Muscle layer of duodenum (tissue), 2 donors: ENCODE measurements around the gene BCL2.

Experiments used
- H3K27ac ChIP-seq: one replicate; pipeline ENCODE4 v1.7.0; 2013; ENCODE audit warnings: mild to moderate bottlenecking, low read length
- H3K27me3 ChIP-seq: one replicate; pipeline ENCODE4 v1.7.0; 2013; ENCODE audit warnings: low read depth, mild to moderate bottlenecking, control low read depth, low read length
- H3K36me3 ChIP-seq, 2 donors: one replicate each; pipeline ENCODE4 v1.7.0; 2013; ENCODE audit warnings: low read length in 2 of 2, control low read depth in 1 of 2, mild to moderate bottlenecking in 1 of 2; ENCODE audit not compliant: insufficient read depth in 2 of 2, control insufficient read depth in 1 of 2
- H3K4me1 ChIP-seq, 2 donors: one replicate each; pipeline ENCODE4 v1.7.0; 2013; ENCODE audit warnings: low read length in 2 of 2, mild to moderate bottlenecking in 2 of 2, control low read depth in 1 of 2, moderate library complexity in 1 of 2; ENCODE audit not compliant: insufficient read depth in 2 of 2, control insufficient read depth in 1 of 2
- H3K4me3 ChIP-seq, 2 donors: one replicate each; pipeline ENCODE4 v1.7.0; 2013; ENCODE audit warnings: low read length in 2 of 2, low read depth in 1 of 2, mild to moderate bottlenecking in 1 of 2
- H3K9me3 ChIP-seq, 2 donors: one replicate each; pipeline ENCODE4 v1.7.0; 2013; ENCODE audit warnings: low read length in 2 of 2, control low read depth in 1 of 2, mild to moderate bottlenecking in 1 of 2; ENCODE audit not compliant: control insufficient read depth in 1 of 2
- donor health status: healthy.

The BCL2 gene

DNA sequence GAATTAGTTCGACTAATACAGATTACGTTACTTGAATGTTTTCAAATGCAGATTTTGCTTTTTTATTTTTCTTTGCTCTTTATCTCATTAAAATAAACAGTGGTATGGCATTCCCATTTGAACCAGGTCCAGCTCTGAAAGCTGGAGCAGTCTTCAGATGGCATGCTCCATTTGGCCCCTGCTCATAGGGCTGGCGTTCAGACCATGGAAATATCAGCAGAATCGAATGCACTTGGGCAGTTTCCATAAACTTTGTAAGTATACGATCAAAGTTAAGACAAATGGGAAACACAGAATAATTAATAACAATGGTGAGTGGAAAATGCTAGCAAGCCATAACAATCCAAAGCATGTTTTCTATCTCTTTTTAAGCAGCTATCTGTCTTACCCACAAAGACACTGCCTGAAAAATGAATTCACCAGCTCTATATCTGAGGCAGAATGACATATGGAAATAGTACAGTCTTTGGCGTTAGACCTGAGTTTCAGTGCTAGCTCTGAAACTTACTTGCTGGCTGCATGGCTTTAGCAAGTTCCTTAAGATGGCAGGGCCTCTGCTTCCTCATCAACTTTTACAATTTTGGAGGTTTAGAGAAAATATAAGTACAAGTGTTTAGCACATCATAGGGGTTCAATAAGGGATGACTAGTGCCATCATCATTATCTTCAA, 131.6 kb downstream of the BCL2 start:
- Histone ChIP-seq H3K4me3 (no peak overlapping the region), H3K27me3 (no peaks in the 10 kb centered on the region), H3K36me3 (no peaks in the 10 kb centered on the region), H3K27ac (no peak overlapping the region), H3K4me1 (peaks cover 14 to 31% of the 10 kb centered on the region in 2 donors), H3K9me3 (no peaks in the 10 kb centered on the region)

DNA sequence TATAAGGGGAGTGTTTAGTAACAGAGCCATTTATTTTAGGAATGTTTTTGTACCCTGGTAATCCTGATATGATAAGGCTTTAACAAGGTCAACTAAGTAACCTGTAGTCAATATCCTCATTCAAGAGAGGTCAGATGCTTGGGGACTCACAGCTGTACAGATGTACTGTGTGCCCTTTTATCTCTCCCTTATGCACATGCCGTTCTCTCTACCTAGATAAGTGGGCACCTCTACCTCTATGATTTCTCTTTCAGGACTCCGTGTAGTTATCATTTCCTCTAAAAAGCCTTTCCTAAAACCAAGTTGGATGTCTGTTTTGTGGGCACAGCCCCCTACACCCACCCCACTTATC, 132.4 kb downstream of the BCL2 start:
- Histone ChIP-seq H3K27ac (no peak overlapping the region), H3K4me1 (peaks cover 14 to 38% of the 10 kb centered on the region in 2 donors), H3K4me3 (no peak overlapping the region), H3K27me3 (no peaks in the 10 kb centered on the region), H3K9me3 (no peaks in the 10 kb centered on the region), H3K36me3 (no peaks in the 10 kb centered on the region)

DNA sequence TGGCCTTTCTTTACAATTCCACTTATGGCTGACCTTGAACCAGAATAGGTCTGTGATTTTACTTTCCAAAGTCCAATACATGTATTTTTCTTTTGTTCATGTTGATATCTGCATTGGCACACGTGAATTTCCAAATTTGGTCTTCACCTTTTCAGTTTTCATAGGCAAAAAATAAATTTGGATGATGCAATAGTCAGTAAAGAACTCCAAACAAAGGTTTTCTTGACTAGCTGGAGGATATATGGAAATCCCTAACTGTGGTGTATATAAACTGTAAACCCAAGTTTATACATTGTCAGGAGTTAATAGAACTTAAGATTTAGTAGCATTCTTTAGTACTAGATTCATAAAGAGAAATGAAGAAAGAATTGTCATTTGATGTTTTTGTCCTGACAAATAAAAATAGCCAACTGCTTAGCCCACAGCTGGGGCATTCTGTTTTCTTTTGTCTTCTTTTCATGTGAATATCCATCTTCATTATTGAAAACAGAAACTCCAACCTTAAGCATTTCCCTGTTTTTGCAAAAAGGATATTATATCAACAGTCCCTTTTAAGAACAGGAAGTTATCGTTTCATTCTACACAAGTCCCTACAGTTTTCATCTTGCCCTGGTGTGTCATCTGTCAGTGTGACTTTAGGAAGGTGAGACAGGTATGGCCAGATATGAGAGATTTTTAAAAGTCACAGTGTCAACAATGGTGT, 132.9 kb downstream of the BCL2 start:
- Histone ChIP-seq H3K4me1 (peaks cover 14 to 44% of the 10 kb centered on the region in 2 donors), H3K9me3 (no peaks in the 10 kb centered on the region)

DNA sequence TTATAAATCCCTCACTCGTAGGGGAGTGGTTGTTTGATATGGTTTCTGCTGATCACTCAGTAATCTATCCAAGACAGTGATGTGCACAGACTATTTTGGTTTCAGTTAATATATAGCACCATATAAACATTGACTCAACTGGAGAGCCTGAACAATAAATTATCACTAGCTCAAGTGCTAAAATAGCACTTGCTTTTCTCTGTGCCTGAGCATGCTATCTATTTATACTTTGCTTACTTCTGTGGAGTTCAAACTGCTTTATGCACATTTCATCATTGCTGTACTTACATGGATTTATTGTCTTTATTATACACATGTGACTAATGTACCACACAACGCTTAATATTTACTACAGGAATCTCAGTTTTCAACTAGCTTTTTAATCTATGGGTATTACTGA, 133.6 kb downstream of the BCL2 start:
- no peaks in the 10 kb centered on the region for H3K27me3 ChIP-seq
- no peaks in the 10 kb centered on the region for H3K9me3 ChIP-seq
- no peak overlapping the region for H3K4me3 ChIP-seq
- peaks cover 14 to 51% of the 10 kb centered on the region in 2 donors for H3K4me1 ChIP-seq
- H3K27ac ChIP-seq, result no peak overlapping the region
- H3K36me3 ChIP-seq, result no peaks in the 10 kb centered on the region

More for the DNA sequence above, 132.9 kb downstream of the BCL2 start:
- Histone ChIP-seq H3K4me3 (no peak overlapping the region), H3K27me3 (no peaks in the 10 kb centered on the region), H3K27ac (no peak overlapping the region), H3K36me3 (no peaks in the 10 kb centered on the region)

DNA sequence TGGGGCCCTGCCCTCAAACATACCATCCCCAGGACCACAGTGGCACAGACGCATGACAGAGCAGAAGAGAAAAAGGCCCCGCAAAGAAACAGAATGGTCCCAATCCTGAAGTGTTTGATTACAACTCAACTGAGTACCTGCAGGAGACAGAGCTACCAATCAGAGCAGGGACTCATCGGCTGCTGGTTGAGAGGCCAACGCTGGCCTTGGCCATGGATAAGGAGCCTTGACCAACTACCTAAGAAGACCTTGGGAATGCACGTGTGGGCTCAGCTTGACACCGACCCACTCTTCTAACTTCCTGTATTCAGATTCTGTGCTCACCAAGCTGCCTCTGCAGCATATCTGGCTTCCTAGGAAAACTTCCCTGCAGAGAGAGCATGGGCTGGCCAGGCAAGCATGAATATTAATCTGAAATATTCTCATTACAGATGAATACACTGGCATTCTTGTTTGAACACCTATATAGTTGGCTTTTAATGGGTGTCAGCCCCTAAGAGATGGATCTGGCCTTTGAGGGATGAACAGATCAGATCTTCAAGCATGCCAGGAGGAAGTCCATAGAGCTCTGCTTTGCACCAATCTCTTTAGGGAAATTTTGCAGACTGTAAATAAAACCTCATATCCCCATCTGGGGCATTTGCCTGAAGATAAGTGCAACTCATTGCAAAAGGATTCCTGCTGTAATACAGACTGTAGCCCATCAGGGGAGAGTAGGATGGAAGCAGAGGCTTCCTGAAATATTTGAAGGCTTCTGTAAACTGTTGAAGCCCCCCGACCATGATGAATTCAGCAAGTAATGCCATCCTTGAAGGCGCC, 135.4 kb downstream of the BCL2 start:
- Histone ChIP-seq H3K9me3 (no peaks in the 10 kb centered on the region), H3K4me3 (no peak overlapping the region), H3K27me3 (no peaks in the 10 kb centered on the region), H3K4me1 (peaks cover 17 to 58% of the 10 kb centered on the region in 2 donors), H3K27ac (no peak overlapping the region), H3K36me3 (no peaks in the 10 kb centered on the region)

DNA sequence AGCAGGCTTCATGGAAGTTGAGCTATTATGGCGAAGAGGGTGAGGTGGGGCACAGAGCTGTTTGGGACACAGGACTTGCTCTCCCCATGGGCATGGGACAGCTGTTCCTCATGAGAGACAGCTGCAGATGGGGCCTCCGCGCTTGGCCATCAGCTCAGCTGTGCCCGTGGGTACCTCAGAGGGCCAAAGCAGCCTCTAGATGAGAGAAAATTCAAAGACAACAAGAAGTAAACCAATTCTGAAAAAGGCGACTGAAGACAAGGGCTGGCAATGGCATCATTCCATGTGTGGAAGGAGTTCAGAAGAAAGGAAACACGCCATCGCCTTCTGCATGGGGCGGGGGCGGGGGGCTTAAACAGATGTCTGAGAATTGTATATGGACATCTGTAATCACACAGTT, 136.2 kb downstream of the BCL2 start:
- Histone ChIP-seq H3K36me3 (no peaks in the 10 kb centered on the region), H3K4me1 (peaks cover 23 to 65% of the 10 kb centered on the region in 2 donors), H3K27me3 (no peaks in the 10 kb centered on the region), H3K4me3 (no peak overlapping the region), H3K9me3 (no peaks in the 10 kb centered on the region), H3K27ac (no peak overlapping the region)

DNA sequence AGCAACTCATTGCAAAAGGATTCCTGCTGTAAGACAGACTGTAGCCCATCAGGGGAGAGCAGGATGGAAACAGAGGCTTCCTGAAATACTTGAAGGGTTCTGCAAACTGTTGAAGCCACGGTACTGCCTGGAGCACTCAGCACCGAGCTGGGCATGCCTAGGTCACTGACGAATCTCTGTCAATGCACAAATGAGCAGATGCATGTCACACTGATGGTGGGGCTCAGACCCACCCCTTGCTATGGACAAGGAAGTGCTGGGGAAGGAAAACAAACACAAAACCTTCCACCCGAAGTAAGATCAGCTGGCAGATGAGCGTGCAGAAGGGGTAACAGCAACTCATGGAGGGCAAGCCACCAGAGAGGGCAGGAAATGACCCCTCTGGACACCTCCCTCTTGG, 136.7 kb downstream of the BCL2 start:
- Histone ChIP-seq H3K36me3 (no peaks in the 10 kb centered on the region), H3K27ac (no peak overlapping the region), H3K4me1 (peaks cover 19 to 69% of the 10 kb centered on the region in 2 donors)

DNA sequence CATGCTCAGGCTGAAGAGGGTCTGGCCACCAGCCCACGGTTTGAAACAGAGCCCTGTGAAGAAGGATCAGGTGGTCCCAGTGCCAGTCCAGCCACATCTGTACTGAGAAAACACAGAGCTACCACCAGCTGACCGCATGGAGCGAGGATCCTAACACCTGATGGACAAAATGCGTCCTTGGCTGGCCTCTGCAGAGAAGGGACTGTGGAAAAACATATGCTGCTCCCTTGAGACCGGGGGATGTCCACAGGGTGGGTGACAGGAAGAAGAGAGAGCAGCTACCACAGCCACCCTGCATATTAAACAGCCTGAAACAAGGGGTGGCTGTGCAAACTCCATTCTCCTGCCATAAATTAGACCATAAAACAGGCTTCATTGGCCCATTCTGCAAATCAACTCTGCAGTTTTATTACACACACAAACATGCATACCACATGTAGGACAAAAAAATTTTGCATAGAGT, 137.2 kb downstream of the BCL2 start:
- H3K36me3 ChIP-seq, result no peaks in the 10 kb centered on the region
- H3K27me3 ChIP-seq, result no peaks in the 10 kb centered on the region
- peaks cover 14 to 69% of the 10 kb centered on the region in 2 donors for H3K4me1 ChIP-seq
- no peak overlapping the region for H3K27ac ChIP-seq
- no peak overlapping the region for H3K4me3 ChIP-seq
- H3K9me3 ChIP-seq, result no peaks in the 10 kb centered on the region

More for the DNA sequence above, 136.7 kb downstream of the BCL2 start:
- Histone ChIP-seq H3K9me3 (no peaks in the 10 kb centered on the region), H3K4me3 (no peak overlapping the region), H3K27me3 (no peaks in the 10 kb centered on the region)

DNA sequence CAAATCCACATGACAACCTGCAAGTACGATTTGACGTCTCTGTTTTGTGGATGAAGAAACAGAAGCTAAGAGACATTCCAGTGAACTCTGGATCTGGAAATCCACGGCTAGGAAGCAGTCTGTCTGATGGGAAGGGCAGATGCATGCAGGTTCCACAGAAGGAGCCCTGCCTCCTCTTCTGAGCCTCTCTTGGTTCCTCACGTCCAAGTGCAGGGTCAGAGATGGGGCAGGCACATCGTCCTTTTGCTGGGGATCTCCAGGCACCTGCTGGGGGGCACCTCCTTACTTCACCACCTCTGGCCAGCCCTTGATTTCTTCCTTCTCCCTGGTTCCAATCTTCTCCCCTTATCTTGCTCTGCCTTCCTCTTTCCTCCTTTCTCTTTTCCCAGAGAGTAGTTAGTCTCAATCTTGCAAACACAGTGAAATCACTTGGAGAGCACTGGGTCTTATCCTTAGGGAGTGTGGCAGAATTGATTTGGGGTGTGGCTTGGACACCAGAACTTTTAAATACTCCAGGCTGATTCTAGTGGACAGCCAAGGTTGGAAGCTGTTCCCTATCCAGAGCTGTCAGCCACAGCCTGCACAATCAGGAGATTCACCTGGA, 137.8 kb downstream of the BCL2 start:
- Histone ChIP-seq H3K36me3 (no peaks in the 10 kb centered on the region), H3K9me3 (no peaks in the 10 kb centered on the region), H3K4me1 (peaks cover 9 to 65% of the 10 kb centered on the region in 2 donors), H3K27ac (no peak overlapping the region), H3K27me3 (no peaks in the 10 kb centered on the region), H3K4me3 (no peak overlapping the region)

DNA sequence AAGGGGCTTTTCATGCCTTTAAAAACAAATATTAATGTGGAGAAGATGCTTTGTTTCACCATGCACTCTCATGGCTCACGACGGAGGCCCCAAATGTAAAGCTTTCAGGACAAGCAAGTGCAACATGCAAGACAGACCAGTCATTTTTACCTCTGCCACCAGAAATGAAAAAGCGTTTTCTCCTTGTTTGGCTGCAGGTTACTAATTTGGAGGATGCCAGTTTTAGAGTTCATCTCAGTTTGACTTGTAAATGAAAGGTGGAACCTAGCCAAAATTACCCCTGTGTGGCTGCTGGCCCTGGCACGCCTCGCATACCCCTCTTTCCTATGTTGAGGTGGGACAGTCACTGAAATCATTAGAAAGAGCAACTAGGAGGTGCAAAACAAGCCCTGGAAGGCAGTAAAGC, 138.6 kb downstream of the BCL2 start:
- no peak overlapping the region for H3K27ac ChIP-seq
- peaks cover 9 to 56% of the 10 kb centered on the region in 2 donors for H3K4me1 ChIP-seq
- no peaks in the 10 kb centered on the region for H3K27me3 ChIP-seq
- no peaks in the 10 kb centered on the region for H3K36me3 ChIP-seq
- H3K9me3 ChIP-seq, result no peaks in the 10 kb centered on the region
- no peak overlapping the region for H3K4me3 ChIP-seq

DNA sequence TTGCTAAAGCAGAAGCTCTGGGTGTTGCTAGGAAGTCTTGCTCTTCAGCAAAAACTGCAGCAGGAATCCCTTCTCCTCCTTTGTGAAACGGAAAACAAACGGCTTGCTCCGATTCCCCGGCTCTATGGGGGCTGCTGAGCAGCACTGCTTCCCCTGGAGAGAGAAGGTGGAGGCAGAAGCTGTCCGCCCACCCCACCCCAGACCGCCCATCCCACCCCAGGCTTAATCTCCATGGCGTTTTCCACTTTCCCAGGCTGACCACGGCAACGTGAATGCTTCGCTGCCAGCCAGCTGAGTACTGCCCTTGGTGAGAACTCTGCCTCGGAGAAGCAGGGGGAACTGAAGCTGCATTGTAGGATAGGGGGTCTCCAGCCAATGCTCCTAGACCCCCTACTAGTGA, 139.2 kb downstream of the BCL2 start:
- Histone ChIP-seq H3K9me3 (no peaks in the 10 kb centered on the region), H3K27ac (no peak overlapping the region), H3K4me1 (peaks cover 9 to 50% of the 10 kb centered on the region in 2 donors), H3K36me3 (no peaks in the 10 kb centered on the region), H3K4me3 (no peak overlapping the region), H3K27me3 (no peaks in the 10 kb centered on the region)
